HG02642 (cell line): Measurements from ENCODE around the gene GOSR1.
"Not testable (repeated sequence)": the region's sequence is repeated elsewhere in the genome, so short reads cannot be mapped to it uniquely, and the experiment has no call there.

Source experiments
- ATAC-seq: cut with Tn5 transposase; IDR thresholded peaks from one replicate; pipeline ENCODE4 v1.9.1; 2021; ENCODE audit warnings: mild to moderate bottlenecking; ENCODE audit not compliant: unreplicated experiment, poor library complexity

GOSR1 gene

GRCh38 chr17:30503558-30503957, 26.4 kb downstream of the GOSR1 start:
- ATAC-seq: no peak

- no peak for ATAC-seq
Measured at GRCh38 chr17:30505868-30506417, 28.7 kb downstream of the GOSR1 start.

GRCh38 chr17:30506481-30506880, 29.3 kb downstream of the GOSR1 start:
- ATAC-seq: no peak

GRCh38 chr17:30513346-30513745, 36.1 kb downstream of the GOSR1 start:
- ATAC-seq: no peak

- ATAC-seq: no peak
Measured at GRCh38 chr17:30514895-30515596, 37.8 kb downstream of the GOSR1 start.

- ATAC-seq: no peak
Measured at GRCh38 chr17:30517786-30518185, 40.6 kb downstream of the GOSR1 start.

GRCh38 chr17:30519166-30519565, 42.0 kb downstream of the GOSR1 start:
- ATAC-seq: no peak

GRCh38 chr17:30519707-30520106, 42.5 kb downstream of the GOSR1 start:
- no peak for ATAC-seq

- no peak for ATAC-seq
Measured at GRCh38 chr17:30520436-30520835, 43.2 kb downstream of the GOSR1 start.

- ATAC-seq: no peak
Measured at GRCh38 chr17:30520882-30521281, 43.7 kb downstream of the GOSR1 start.

GRCh38 chr17:30521766-30522165, 44.6 kb downstream of the GOSR1 start:
- no peak for ATAC-seq

GRCh38 chr17:30523236-30523635, 46.0 kb downstream of the GOSR1 start:
- not testable (repeated sequence) for ATAC-seq

- ATAC-seq: no peak
Measured at GRCh38 chr17:30524847-30525246, 47.6 kb downstream of the GOSR1 start.

- no peak for ATAC-seq
Measured at GRCh38 chr17:30526401-30526800, 49.2 kb downstream of the GOSR1 start.

- not testable (repeated sequence) for ATAC-seq
Measured at GRCh38 chr17:30528701-30529100, 51.5 kb downstream of the GOSR1 start.

GRCh38 chr17:30530346-30531025, 53.3 kb downstream of the GOSR1 start:
- ATAC-seq: no peak

GRCh38 chr17:30532871-30533270, 55.7 kb downstream of the GOSR1 start:
- no peak for ATAC-seq

GRCh38 chr17:30534298-30534697, 57.1 kb downstream of the GOSR1 start:
- ATAC-seq: no peak

GRCh38 chr17:30534938-30535921, 58.0 kb downstream of the GOSR1 start:
- ATAC-seq: no peak

- ATAC-seq: not testable (repeated sequence)
Measured at GRCh38 chr17:30536846-30537245, 59.6 kb downstream of the GOSR1 start.
